A549 (cell line): ENCODE data around the gene CTSA. TPM values are rescaled to one million over a fixed set of nuclear protein-coding genes. Genes with fewer than 3 reads are reported as not detected.
"Not testable (repeated sequence)": the region's sequence is repeated elsewhere in the genome, so short reads cannot be mapped to it uniquely, and the experiment has no call there.

Experiments used
- ATAC-seq, 2 experiments: fragments of 200-7000 bp in 1 of 2; fragments of >200 bp in 1 of 2; cut with Nextera tagmentation in 1 of 2; cut with Tn5 transposase in 1 of 2; 3 replicates each; pipeline versions ENCODE4 v1.8.0 to v1.9.1; 2018 to 2020; ENCODE audit warnings: mild to moderate bottlenecking in 1 of 2, moderate library complexity in 1 of 2
- CTCF ChIA-PET: fragments of 300-600 bp; sonication (Branson Sonifier 250); formaldehyde crosslinking; extraction: SDS; loops from one replicate; lab custom pipeline; 2021; ENCODE audit warnings: antibody characterized with exemption, inconsistent platforms; lab: Yijun Ruan, JAX
- POLR2A ChIA-PET: fragments of 350-600 bp; formaldehyde crosslinking; extraction: SDS; loops from one replicate; lab custom pipeline; 2021; ENCODE audit warnings: antibody characterized with exemption, inconsistent platforms; lab: Yijun Ruan, JAX
- DNase-seq, 2 experiments: peaks; one replicate each; pipeline versions ENCODE4 v3.0.0 to v3.0.0-alpha.2; 2011 to 2016; ENCODE audit warnings: low read depth in 1 of 2, low spot score in 1 of 2
- FAIRE-seq: peaks from 2 replicates; lab custom pipeline; 2011; peaks lifted over from hg19 to GRCh38; lab: Jason Lieb, UNC
- H3K27ac ChIP-seq, 2 experiments: fragments of >200 bp; sonication (Bioruptor Twin); formaldehyde crosslinking; 3 replicates each; pipeline ENCODE4 v1.5.1; 2016 to 2017
- H3K4me1 ChIP-seq: fragments of >200 bp; sonication (Bioruptor Twin); formaldehyde crosslinking; 3 replicates; pipeline ENCODE4 v1.6.1; 2016
- H3K4me2 ChIP-seq: fragments of >200 bp; sonication (Bioruptor Twin); formaldehyde crosslinking; 3 replicates; pipeline ENCODE4 v1.6.1; 2016
- H3K4me3 ChIP-seq: fragments of >200 bp; sonication (Bioruptor Twin); formaldehyde crosslinking; 3 replicates; pipeline ENCODE4 v1.5.1; 2016
- H3K9me3 ChIP-seq: fragments of >200 bp; sonication (Bioruptor Twin); formaldehyde crosslinking; 3 replicates; pipeline ENCODE4 v1.6.1; 2016
- CBX2 ChIP-seq: fragments of 200-600 bp; sonication (generic); IDR thresholded peaks from 2 replicates; pipeline ENCODE4 v1.6.1; 2016; ENCODE audit warnings: low read depth, mild to moderate bottlenecking, borderline replicate concordance
- EHF ChIP-seq: fragments of 250-450 bp; sonication (Bioruptor Pico); IDR thresholded peaks from 2 replicates; pipeline ENCODE4 v1.5.0; 2020; ENCODE audit warnings: mild to moderate bottlenecking
- ESRRA ChIP-seq: fragments of 150-350 bp; IDR thresholded peaks from 2 replicates; pipeline ENCODE4 v1.6.1; 2014; ENCODE audit warnings: mild to moderate bottlenecking, low read length, borderline replicate concordance
- FOSL2 ChIP-seq, 2 experiments: fragments of 450-650 bp in 1 of 2; fragments of >200 bp in 1 of 2; sonication (Bioruptor Twin) in 1 of 2; formaldehyde crosslinking; IDR thresholded peaks; 2 replicates each; pipeline versions ENCODE4 v1.5.0 to v1.6.1; 2016 to 2020; ENCODE audit warnings: mild to moderate bottlenecking in 1 of 2, moderate library complexity in 1 of 2
- HOXA7 ChIP-seq: fragments of 250-450 bp; sonication (Bioruptor Pico); IDR thresholded peaks from 2 replicates; pipeline ENCODE4 v1.5.0; 2020; ENCODE audit warnings: mild to moderate bottlenecking, moderate library complexity
- HOXB13 ChIP-seq: fragments of 250-450 bp; sonication (Bioruptor Pico); IDR thresholded peaks from 2 replicates; pipeline ENCODE4 v1.5.0; 2020; ENCODE audit warnings: low read depth, mild to moderate bottlenecking, moderate library complexity
- MAFK ChIP-seq: fragments of 450-650 bp; IDR thresholded peaks from 2 replicates; pipeline ENCODE4 v1.6.1; 2014; ENCODE audit not compliant: partially characterized antibody
- NFE2L2 ChIP-seq: fragments of 150-350 bp; conservative IDR thresholded peaks from 2 replicates; pipeline ENCODE4 v1.6.1; 2014; ENCODE audit warnings: low read length
- PHF8 ChIP-seq: fragments of 200-600 bp; sonication (generic); IDR thresholded peaks from 2 replicates; pipeline ENCODE4 v1.6.1; 2016; ENCODE audit warnings: low read depth, mild to moderate bottlenecking, antibody characterized with exemption, moderate library complexity, borderline replicate concordance
- POLR2A ChIP-seq: IDR thresholded peaks from 2 replicates; pipeline ENCODE4 v1.6.1; 2012; ENCODE audit warnings: mild to moderate bottlenecking, low read length
- RAD21 ChIP-seq, 2 experiments: fragments of >200 bp in 1 of 2; sonication (Bioruptor Twin) in 1 of 2; formaldehyde crosslinking in 1 of 2; IDR thresholded peaks in 1 of 2; conservative IDR thresholded peaks in 1 of 2; 2 replicates in 1 of 2; 3 replicates in 1 of 2; pipeline ENCODE4 v1.6.1; 2012 to 2018; ENCODE audit warnings: inconsistent platforms in 1 of 2
- TP53 ChIP-seq: fragments of 250-450 bp; sonication (Bioruptor Pico); IDR thresholded peaks from 2 replicates; pipeline ENCODE4 v1.5.0; 2021; ENCODE audit warnings: mild to moderate bottlenecking, moderate library complexity
- ZFP36 ChIP-seq: fragments of 450-650 bp; IDR thresholded peaks from 2 replicates; pipeline ENCODE4 v1.6.1; 2014; ENCODE audit warnings: borderline replicate concordance; ENCODE audit not compliant: partially characterized antibody
- ZSCAN20 ChIP-seq: fragments of 250-450 bp; sonication (Bioruptor Pico); IDR thresholded peaks from 2 replicates; pipeline ENCODE4 v1.8.0; 2022; ENCODE audit warnings: mild to moderate bottlenecking, moderate library complexity
- WGBS: methylation state at CpG from one replicate; pipeline ENCODE4 v1.1.6; 2017; ENCODE audit errors: missing lambda C conversion rate; 5-methylcytosine and 5-hydroxymethylcytosine counted together
- polyA plus RNA-seq, 4 experiments: library from polyadenylated mRNA; depleted of rRNA in 3 of 4; stranded (reverse); fragments of >200 nt; fragmentation: RNase III in 1 of 4; extraction: RNeasy Plus Mini Kit Qiagen cat#74134 plus additional on column Dnase treatment in 1 of 4; gene quantifications; 2 replicates in 3 of 4; 3 replicates in 1 of 4; pipeline ENCODE4 v1.2.3, GENCODE V29; 2011 to 2017
- TF ChIP-seq, protein P1 (sequence below): fragments of >200 bp; sonication (Bioruptor Twin); formaldehyde crosslinking; IDR thresholded peaks from 2 replicates; pipeline ENCODE4 v1.6.1; 2016
- TF ChIP-seq, protein P2 (sequence below): IDR thresholded peaks from 2 replicates; pipeline ENCODE4 v1.6.1; 2012; ENCODE audit warnings: low read depth, borderline replicate concordance
- TF ChIP-seq, protein P3 (sequence below): fragments of 250-450 bp; sonication (Bioruptor Pico); IDR thresholded peaks from 2 replicates; pipeline ENCODE4 v1.5.0; 2020; ENCODE audit warnings: low read depth, mild to moderate bottlenecking, moderate library complexity
- TF ChIP-seq, protein P4 (sequence below): fragments of >200 bp; sonication (Bioruptor Twin); formaldehyde crosslinking; IDR thresholded peaks from 3 replicates; pipeline ENCODE4 v1.5.1; 2016

Gene CTSA
- polyA plus RNA-seq, 2 of the 4 experiments (the other 2 are of a cell fraction) = 53.1 to 95.6 TPM

DNA sequence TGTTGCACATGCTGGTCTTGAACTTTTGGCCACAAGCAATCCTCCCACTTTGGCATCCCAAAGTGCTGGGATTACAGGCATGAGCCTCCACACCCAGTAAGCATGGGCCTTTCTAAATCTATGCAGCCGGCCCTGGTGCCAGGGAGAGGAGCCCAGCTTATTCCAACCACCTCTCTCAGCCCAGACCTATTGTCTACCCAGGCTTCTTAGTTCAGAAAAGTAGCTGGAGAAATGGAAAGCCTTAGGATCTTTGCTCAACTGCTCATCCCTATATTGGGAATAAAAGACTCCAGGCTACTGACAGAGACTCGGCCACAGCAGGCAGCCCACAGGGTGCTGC lies 35.6 kb downstream of the CTSA start (continued):
- TF ChIP-seq, protein P1, sequence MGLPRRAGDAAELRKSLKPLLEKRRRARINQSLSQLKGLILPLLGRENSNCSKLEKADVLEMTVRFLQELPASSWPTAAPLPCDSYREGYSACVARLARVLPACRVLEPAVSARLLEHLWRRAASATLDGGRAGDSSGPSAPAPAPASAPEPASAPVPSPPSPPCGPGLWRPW = no peak

DNA sequence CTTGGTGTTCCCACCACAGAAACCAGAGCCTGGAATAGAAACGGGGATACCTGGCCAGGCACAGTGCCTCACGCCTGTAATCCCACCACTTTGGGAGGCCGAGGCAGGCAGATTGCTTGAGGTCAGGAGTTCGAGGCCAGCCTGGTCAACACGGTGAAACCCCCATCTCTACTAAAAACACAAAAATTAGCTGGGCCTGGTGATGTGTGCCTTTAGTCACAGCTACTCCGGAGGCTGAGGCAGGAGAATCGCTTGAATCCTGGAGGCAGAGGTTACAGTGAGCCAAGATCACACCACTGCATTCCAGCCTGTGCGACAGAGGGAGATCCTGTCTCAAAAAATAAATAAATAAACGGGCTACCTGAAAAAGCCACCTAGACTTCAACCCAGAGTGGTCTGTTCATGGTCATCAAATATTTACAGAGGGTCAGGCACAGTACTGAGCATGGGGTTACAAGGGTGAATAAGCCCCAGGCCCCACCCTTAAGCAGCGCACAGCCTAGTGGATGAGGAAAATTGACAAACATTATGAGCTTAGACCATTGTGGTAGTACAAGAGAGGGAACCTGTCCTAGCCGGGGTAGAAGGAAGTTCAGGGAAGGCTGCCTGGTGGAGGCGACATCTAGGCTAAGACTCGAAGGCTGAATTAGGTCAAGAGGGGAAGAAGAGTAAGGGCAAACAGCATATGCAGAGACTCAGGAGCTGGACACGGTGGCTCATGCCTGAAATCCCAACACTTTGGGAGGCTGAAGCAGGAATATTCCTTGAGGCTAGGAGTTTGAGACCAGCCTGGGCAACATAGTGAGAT lies 36.1 kb downstream of the CTSA start:
- no peak for FAIRE-seq
- CTCF ChIA-PET = interaction anchor here (0.8 to 1.5 kb wide), 3 partner anchors 17 to 102 kb away, joined by 3 read pairs; no protein-coding TSS in a partner anchor
- WGBS = 56% methylated on average over 14 of the region's 14 CpGs

DNA sequence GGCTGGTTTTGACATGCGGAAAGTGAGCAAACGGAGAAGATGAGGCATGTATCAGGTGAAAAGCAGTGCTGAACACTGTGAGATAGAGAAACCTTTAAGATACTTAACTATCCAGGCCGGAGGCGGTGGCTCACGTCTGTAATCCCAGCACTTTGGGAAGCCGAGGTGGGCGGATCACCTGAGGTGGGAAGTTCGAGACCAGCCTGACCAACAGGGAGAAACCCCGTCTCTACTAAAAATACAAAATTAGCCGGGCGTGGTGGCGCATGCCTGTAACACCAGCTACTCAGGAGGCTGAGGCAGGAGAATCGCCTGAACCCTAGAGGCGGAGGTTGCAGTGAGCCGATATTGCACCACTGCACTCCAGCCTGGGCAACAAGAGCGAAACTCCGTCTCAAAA lies 40.5 kb downstream of the CTSA start:
- peaks cover 15% of the 10 kb centered on the region for H3K4me1 ChIP-seq
- not testable (repeated sequence) for DNase-seq, H3K4me2 ChIP-seq, ATAC-seq, H3K9me3 ChIP-seq, H3K27ac ChIP-seq, H3K4me3 ChIP-seq, FAIRE-seq
- ChIA-PET POLR2A (interaction anchor here (0.7 kb wide), 1 partner anchor 302 kb away, joined by 4 read pairs; no protein-coding TSS in a partner anchor), CTCF (interaction anchor here (0.9 to 2.3 kb wide), 4 partner anchors 9 to 39 kb away, joined by 3 to 6 read pairs (median 4); no protein-coding TSS in a partner anchor)
- WGBS = 92% methylated on average over 17 of the region's 17 CpGs

More for the DNA sequence above, 36.1 kb downstream of the CTSA start:
- POLR2A ChIA-PET = no interaction called here
- TF ChIP-seq ZFP36 = peak; percentile 12
- no peak for TF ChIP-seq RAD21 (conservative IDR thresholded peaks at IDR 0.05 in 1 of 2, IDR thresholded peaks at IDR 0.05 in 1 of 2)
- no peak overlapping the region for H3K4me3 ChIP-seq
- DNase-seq = no peak
- no peak overlapping the region for H3K4me2 ChIP-seq
- H3K4me1 ChIP-seq = no peaks in the 10 kb centered on the region
- peak; percentile 22 to 40; a peak in 4 of 6 replicates for ATAC-seq
- no peak overlapping the region for H3K27ac ChIP-seq
- no peaks in the 10 kb centered on the region for H3K9me3 ChIP-seq

DNA sequence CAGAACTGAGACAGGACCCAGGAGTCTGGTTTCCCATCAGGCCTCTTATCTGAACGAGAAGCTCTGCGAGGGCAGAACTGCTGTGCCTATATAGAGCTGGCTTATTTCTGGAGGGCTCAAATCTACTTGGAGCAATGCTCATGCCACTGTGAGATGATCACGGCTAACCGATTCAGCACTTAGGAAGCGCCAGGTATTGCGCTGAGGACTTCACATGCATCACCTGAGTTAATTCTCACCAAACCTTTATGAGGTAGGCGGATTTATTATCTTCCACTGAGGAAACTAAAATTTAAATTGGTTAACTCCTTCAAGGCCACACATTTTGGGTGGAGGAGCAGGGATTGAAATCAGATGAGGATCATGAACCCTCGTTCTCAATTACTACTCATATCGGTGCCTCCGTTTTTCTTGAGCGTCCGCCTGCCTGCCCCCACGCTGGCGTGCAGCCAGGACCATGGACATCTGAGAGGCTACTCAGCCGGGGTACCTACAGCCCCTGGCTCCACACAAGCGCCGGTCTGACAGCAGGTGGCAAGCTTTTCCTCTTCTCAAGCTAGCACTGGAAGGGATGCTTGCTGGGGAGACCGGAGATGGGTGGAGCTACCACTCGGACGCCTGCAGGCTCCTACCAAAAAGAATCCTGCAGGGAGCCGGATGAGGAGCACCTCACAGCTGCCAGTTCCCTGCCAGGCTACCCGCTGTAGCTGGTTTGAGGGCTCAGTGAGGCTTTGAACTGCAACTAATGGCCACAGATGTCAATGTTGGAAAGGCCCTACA lies 42.3 kb downstream of the CTSA start:
- H3K4me3 ChIP-seq = peak overlapping the region; percentile 78
- ChIA-PET CTCF (interaction anchor here (0.6 to 3.2 kb wide), 16 partner anchors 9 to 1376 kb away, joined by 3 to 18 read pairs (median 4); partner anchors contain the start of gene ZNF335), POLR2A (interaction anchor here (0.6 to 3.2 kb wide), 11 partner anchors 9 to 570 kb away, joined by 3 to 31 read pairs (median 9); partner anchors contain the start of genes CTSA, NEURL2, SYS1 and ZNF335)
- peak overlapping the region; percentile 98 to 99 for H3K27ac ChIP-seq
- TF ChIP-seq MAFK = no peak
- no peak for TF ChIP-seq HOXA7 (CRISPR knock-in tag)
- no peak for TF ChIP-seq ESRRA
- TF ChIP-seq, protein P2, sequence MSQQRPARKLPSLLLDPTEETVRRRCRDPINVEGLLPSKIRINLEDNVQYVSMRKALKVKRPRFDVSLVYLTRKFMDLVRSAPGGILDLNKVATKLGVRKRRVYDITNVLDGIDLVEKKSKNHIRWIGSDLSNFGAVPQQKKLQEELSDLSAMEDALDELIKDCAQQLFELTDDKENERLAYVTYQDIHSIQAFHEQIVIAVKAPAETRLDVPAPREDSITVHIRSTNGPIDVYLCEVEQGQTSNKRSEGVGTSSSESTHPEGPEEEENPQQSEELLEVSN = no peak
- TF ChIP-seq, protein P1 = no peak
- TF ChIP-seq, protein P3, sequence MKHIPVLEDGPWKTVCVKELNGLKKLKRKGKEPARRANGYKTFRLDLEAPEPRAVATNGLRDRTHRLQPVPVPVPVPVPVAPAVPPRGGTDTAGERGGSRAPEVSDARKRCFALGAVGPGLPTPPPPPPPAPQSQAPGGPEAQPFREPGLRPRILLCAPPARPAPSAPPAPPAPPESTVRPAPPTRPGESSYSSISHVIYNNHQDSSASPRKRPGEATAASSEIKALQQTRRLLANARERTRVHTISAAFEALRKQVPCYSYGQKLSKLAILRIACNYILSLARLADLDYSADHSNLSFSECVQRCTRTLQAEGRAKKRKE = no peak
- TF ChIP-seq POLR2A = peak; percentile 50
- TF ChIP-seq HOXB13 = no peak
- TF ChIP-seq, protein P4, sequence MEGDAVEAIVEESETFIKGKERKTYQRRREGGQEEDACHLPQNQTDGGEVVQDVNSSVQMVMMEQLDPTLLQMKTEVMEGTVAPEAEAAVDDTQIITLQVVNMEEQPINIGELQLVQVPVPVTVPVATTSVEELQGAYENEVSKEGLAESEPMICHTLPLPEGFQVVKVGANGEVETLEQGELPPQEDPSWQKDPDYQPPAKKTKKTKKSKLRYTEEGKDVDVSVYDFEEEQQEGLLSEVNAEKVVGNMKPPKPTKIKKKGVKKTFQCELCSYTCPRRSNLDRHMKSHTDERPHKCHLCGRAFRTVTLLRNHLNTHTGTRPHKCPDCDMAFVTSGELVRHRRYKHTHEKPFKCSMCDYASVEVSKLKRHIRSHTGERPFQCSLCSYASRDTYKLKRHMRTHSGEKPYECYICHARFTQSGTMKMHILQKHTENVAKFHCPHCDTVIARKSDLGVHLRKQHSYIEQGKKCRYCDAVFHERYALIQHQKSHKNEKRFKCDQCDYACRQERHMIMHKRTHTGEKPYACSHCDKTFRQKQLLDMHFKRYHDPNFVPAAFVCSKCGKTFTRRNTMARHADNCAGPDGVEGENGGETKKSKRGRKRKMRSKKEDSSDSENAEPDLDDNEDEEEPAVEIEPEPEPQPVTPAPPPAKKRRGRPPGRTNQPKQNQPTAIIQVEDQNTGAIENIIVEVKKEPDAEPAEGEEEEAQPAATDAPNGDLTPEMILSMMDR = 0 out of 3 replicates have a peak, but pooled peaks have one; percentile 19
- TF ChIP-seq NFE2L2 = no peak
- no peak for TF ChIP-seq TP53 (CRISPR knock-in tag)
- TF ChIP-seq EHF (CRISPR knock-in tag) = no peak
- no peak for TF ChIP-seq ZSCAN20 (CRISPR knock-in tag)
- no peak for TF ChIP-seq FOSL2 (IDR thresholded peaks at IDR 0.05)
- no peak for TF ChIP-seq FOSL2 (CRISPR knock-in tag; IDR thresholded peaks at IDR 0.05)
- no peak for TF ChIP-seq ZFP36
- TF ChIP-seq PHF8 = no peak
- TF ChIP-seq CBX2 = no peak
- FAIRE-seq (no peak), ATAC-seq (peak; percentile 76 to 79), DNase-seq (peak; percentile 86 to 91)
- 36% methylated on average over 20 of the region's 22 CpGs for WGBS
- peak overlapping the region; percentile 86 for H3K4me2 ChIP-seq
- H3K9me3 ChIP-seq = no peaks in the 10 kb centered on the region
- peaks cover 16% of the 10 kb centered on the region for H3K4me1 ChIP-seq
